ENCODE results near the gene EPC2.

The EPC2 gene

DNA sequence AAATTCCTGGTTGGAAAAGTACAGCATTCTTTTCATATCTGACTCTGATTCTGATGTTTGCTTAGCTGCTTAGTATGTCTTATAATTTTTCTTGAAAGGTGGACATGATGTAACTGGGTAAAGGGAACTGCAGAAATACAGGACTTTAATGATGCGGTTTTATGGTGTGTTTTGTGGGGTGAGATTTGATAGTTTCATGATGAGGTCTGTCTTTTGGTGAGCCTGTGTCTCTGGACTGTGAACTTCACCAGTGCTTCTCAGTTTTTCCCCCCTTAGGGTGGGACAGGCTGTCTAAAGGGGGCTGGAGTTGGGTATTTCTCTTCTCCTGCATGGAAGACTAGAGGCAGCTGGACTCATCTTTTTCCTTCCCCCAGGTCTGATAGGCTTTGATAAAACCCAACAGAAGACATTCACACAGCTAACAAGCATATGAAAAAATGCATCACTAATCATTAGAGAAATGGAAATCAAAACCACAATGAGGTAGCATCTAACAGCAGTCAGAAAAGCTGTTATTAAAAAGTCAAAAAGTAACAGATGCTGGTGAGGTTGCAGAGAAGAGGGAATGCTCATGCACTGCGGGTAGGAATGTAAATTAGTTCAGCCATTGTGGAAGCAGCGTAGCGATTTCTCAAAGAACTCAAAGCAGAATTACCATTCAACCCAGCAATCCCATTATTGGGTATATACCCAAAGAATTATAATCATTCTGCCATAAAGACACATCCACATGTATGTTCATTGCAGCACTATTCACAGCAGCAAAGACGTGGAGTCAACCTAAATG lies 77.6 kb downstream of the EPC2 start:
- DNase-seq (ENCODE audit: extremely low spot score), result no peak
- ChIA-PET CTCF (no interaction called here), POLR2A (no interaction called here)
- TF ChIP-seq BHLHE40 (IDR thresholded peaks at IDR 0.05; ENCODE audit: borderline replicate concordance) (no peak), FOXM1 (IDR thresholded peaks at IDR 0.05; ENCODE audit: borderline replicate concordance) (no peak), SP1 (IDR thresholded peaks at IDR 0.05) (no peak), FOXK2 (IDR thresholded peaks at IDR 0.05) (no peak), ZNF384 (IDR thresholded peaks at IDR 0.05) (no peak)

DNA sequence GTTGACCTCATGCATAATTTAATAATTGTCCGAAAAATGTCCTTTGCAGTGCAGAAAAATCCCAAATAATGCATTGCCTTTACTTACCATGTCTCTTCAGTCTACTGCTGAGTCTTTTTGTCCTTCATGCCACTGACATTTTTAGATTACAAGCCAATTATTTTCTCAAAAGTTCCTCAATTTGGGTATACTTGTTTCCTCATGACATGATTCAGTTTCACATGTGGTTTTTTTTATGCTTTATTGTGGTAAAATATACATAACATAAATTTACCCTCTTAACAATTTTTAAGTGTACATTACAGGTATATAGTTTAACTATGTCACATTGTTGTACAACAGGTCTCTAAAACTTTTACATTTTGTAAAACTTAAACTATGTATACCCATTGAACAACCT lies 81.0 kb downstream of the EPC2 start:
- POLR2A ChIA-PET, result no interaction called here
- DNase-seq (ENCODE audit: extremely low spot score), result no peak
- TF ChIP-seq TARDBP (IDR thresholded peaks at IDR 0.05) (no peak), BHLHE40 (IDR thresholded peaks at IDR 0.05; ENCODE audit: borderline replicate concordance) (no peak), ELF4 (IDR thresholded peaks at IDR 0.05) (no peak), FOXA1 (IDR thresholded peaks at IDR 0.05) (no peak), FOXM1 (IDR thresholded peaks at IDR 0.05; ENCODE audit: borderline replicate concordance) (no peak), FOXK2 (IDR thresholded peaks at IDR 0.05) (no peak), L3MBTL2 (conservative IDR thresholded peaks at IDR 0.05) (no peak), LEF1 (IDR thresholded peaks at IDR 0.05; ENCODE audit: borderline replicate concordance) (no peak), SUZ12 (IDR thresholded peaks at IDR 0.05) (no peak), HDGF (IDR thresholded peaks at IDR 0.05; ENCODE audit: borderline replicate concordance) (no peak), ARNT (IDR thresholded peaks at IDR 0.05) (no peak), ZNF384 (IDR thresholded peaks at IDR 0.05) (no peak), NFRKB (IDR thresholded peaks at IDR 0.05) (no peak), CTBP1 (IDR thresholded peaks at IDR 0.05; ENCODE audit: borderline replicate concordance) (no peak), SP1 (IDR thresholded peaks at IDR 0.05) (no peak)
- TF ChIP-seq, protein P1, sequence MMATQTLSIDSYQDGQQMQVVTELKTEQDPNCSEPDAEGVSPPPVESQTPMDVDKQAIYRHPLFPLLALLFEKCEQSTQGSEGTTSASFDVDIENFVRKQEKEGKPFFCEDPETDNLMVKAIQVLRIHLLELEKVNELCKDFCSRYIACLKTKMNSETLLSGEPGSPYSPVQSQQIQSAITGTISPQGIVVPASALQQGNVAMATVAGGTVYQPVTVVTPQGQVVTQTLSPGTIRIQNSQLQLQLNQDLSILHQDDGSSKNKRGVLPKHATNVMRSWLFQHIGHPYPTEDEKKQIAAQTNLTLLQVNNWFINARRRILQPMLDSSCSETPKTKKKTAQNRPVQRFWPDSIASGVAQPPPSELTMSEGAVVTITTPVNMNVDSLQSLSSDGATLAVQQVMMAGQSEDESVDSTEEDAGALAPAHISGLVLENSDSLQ (IDR thresholded peaks at IDR 0.05), result no peak
- CTCF ChIA-PET, result no interaction called here

DNA sequence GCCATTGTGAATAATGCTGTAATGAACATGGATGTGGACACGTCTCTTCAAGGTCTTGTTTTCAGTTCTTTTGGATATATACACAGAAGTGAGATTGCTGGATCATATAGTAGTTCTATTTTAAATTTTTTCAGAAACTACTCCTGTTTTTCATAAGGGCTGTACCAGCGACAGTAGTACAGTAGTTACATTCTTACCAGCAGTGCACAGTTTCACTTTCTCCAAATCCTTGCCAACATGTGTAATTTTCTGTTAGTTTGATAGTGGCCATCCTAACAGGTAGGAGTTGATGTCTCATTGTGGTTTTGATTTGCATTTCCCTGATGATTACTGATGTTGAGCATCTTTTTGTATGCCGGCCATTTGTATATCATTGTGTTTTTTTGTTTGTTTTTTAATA lies 81.7 kb downstream of the EPC2 start:
- TF ChIP-seq LEF1 (IDR thresholded peaks at IDR 0.05; ENCODE audit: borderline replicate concordance) (no peak), ZNF384 (IDR thresholded peaks at IDR 0.05) (no peak), TARDBP (IDR thresholded peaks at IDR 0.05) (no peak), L3MBTL2 (conservative IDR thresholded peaks at IDR 0.05) (no peak), NFRKB (IDR thresholded peaks at IDR 0.05) (no peak), FOXK2 (IDR thresholded peaks at IDR 0.05) (no peak), SP1 (IDR thresholded peaks at IDR 0.05) (no peak)
- TF ChIP-seq, protein P1 (IDR thresholded peaks at IDR 0.05), result no peak
- no peak for DNase-seq (ENCODE audit: extremely low spot score)
- ChIA-PET POLR2A (no interaction called here), CTCF (no interaction called here)

DNA sequence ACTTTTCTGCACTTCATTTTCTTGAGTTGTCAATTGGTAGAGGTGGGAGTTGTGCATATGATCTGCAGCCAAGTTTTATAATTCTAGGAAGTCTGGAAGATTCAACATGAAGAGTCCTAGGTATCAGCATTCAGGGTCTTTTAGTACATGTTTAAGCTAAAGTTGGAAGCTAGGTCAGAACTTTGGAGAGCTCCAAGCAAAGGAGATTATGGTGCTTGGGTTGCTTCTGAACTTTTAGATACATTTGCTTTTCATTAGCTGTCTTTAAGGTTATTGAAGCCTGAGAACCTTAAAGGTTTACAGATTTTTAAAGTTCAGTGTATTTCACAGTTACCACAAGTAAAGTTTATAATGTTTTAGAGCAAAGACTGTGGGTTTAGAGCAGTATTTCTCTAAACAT lies 85.5 kb downstream of the EPC2 start:
- ChIA-PET POLR2A (no interaction called here), CTCF (no interaction called here)
- DNase-seq (ENCODE audit: extremely low spot score), result no peak
- TF ChIP-seq FOXM1 (IDR thresholded peaks at IDR 0.05; ENCODE audit: borderline replicate concordance) (no peak), FOXK2 (IDR thresholded peaks at IDR 0.05) (no peak), ARNT (IDR thresholded peaks at IDR 0.05) (no peak), L3MBTL2 (conservative IDR thresholded peaks at IDR 0.05) (no peak), BHLHE40 (IDR thresholded peaks at IDR 0.05; ENCODE audit: borderline replicate concordance) (no peak), LEF1 (IDR thresholded peaks at IDR 0.05; ENCODE audit: borderline replicate concordance) (no peak)

DNA sequence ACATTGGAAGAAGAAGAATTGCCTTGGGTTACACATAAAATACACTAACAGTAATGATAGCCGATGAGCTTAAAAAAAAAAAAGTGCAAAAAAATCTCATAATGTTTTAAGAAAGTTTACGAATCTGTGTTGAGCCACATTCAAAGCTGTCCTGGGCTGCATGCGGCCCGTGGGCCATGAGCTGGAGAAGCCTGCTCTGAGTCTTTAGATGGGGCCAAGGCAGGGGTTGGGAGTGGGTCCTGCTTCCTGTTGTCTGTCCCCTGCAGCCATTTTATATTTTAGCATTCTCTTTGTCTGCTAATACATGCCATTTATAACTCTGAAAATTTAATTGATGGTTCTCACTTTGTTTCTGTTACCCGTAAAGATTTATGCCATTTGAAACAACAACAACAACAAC lies 93.2 kb downstream of the EPC2 start:
- DNase-seq (ENCODE audit: extremely low spot score), result no peak
- ChIA-PET POLR2A (no interaction called here), CTCF (no interaction called here)
- TF ChIP-seq FOXM1 (IDR thresholded peaks at IDR 0.05; ENCODE audit: borderline replicate concordance) (no peak), SUZ12 (IDR thresholded peaks at IDR 0.05) (no peak), ARNT (IDR thresholded peaks at IDR 0.05) (no peak), ELF4 (IDR thresholded peaks at IDR 0.05) (no peak), LEF1 (IDR thresholded peaks at IDR 0.05; ENCODE audit: borderline replicate concordance) (no peak), NFRKB (IDR thresholded peaks at IDR 0.05) (no peak), FOXK2 (IDR thresholded peaks at IDR 0.05) (no peak), CTBP1 (IDR thresholded peaks at IDR 0.05; ENCODE audit: borderline replicate concordance) (no peak), SP1 (IDR thresholded peaks at IDR 0.05) (no peak), HDGF (IDR thresholded peaks at IDR 0.05; ENCODE audit: borderline replicate concordance) (no peak), L3MBTL2 (conservative IDR thresholded peaks at IDR 0.05) (no peak), FOXA1 (IDR thresholded peaks at IDR 0.05) (no peak)
- TF ChIP-seq, protein P1 (IDR thresholded peaks at IDR 0.05), result no peak

DNA sequence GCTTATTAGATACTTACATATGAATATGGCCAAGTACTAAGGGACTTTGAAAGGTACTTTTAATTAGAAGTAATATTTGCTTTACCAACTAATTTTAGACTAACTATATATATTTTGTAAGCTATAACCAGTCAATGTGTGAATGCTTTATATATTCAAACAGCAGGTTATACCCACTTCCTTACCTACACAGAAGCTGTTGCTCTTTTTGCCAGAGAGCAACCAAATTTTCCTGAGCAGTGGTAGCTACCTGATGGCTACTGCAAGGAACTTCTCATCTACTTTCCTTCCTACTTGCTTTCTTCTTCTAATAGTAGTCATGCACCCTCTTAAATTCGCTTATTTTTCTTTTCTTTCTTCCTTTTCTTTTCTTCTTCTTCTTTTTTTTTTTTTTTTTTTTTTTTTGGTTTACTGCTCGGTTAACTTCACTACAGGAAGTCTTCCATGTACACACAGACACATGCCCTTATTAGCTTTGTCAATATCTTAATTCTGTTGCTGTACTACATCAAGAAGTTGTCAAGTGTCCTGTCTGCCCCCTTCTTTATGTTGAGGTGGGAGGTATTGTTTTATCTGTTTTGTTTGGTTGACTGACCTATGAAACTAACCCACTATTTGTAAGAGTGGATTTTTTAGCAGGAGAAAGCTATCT lies 95.0 kb downstream of the EPC2 start:
- TF ChIP-seq ZNF384 (IDR thresholded peaks at IDR 0.05) (0 out of 2 replicates have a peak, but pooled peaks have one; percentile 11), SUZ12 (IDR thresholded peaks at IDR 0.05) (no peak)
- ChIA-PET CTCF (no interaction called here), POLR2A (interaction anchor here (0.7 kb wide), 1 partner anchor 70 kb away, joined by 3 read pairs; no protein-coding TSS in a partner anchor)
- no peak for DNase-seq (ENCODE audit: extremely low spot score)
